ENCODE results near the gene PTPRG. TPM values are rescaled to one million over a fixed set of nuclear protein-coding genes. Genes with fewer than 3 reads are reported as not detected.

PTPRG gene
- total and polyA plus RNA-seq, 2 of the 13 experiments (the other 11 are each of a cell fraction or from before 2014, with no cell fraction given): 8.0 to 25.3 TPM

- Histone ChIP-seq H2AFZ (ENCODE audit: low read length) (no peak overlapping the region), H3K27ac (ENCODE audit: extremely low read length, insufficient read depth, low read length) (no peak overlapping the region), H3K4me3 (replicated peaks in 1 of 3; ENCODE audit: insufficient read depth in 1 of 3, low read depth in 2 of 3, low read length in 3 of 3) (no peak overlapping the region), H3K4me2 (ENCODE audit: low read depth, low read length) (no peak overlapping the region), H3K9me3 (ENCODE audit: low read length) (no peaks in the 10 kb centered on the region), H3K9ac (ENCODE audit: insufficient read depth, low read depth, low read length) (no peak overlapping the region), H3K79me2 (ENCODE audit: insufficient read depth, low read length) (peaks cover 11% of the 10 kb centered on the region), H4K20me1 (ENCODE audit: insufficient read depth, low read length) (0 out of 2 replicates have a peak, but pooled peaks cover 4% of the 10 kb centered on the region), H3K27me3 (ENCODE audit: control insufficient read depth in 1 of 2, insufficient read depth in 2 of 2, low read length in 2 of 2) (no peaks in the 10 kb centered on the region), H3K4me1 (ENCODE audit: insufficient read depth, low read length) (no peaks in the 10 kb centered on the region), H3K36me3 (replicated peaks in 1 of 2; ENCODE audit: control insufficient read depth in 1 of 2, insufficient read depth in 2 of 2, low read length in 2 of 2) (no peaks in the 10 kb centered on the region)
- BruUV-seq (replicated peaks): no TSS peak
- in situ Hi-C loops (cut with HindIII; ENCODE audit: extremely low pct_ligation_motif_present, low pct_unique_long_range_greater_than_20kb) (no loop called here), intact Hi-C loops (cut with micrococcal nuclease; ENCODE audit: unreplicated experiment) (no loop called here)
- ChIA-PET POLR2A (no interaction called here), CTCF (ENCODE audit: low intra/inter-chr PET ratio, low total read pairs) (no interaction called here)
- no peak for FAIRE-seq
- ATAC-seq: no peak
- DNase-seq (ENCODE audit: low spot score): no peak
- TF ChIP-seq ATAD3A (CRISPR knock-in tag; IDR thresholded peaks at IDR 0.05): no peak
- TF ChIP-seq ZHX1 (CRISPR knock-in tag; IDR thresholded peaks at IDR 0.05; ENCODE audit: low read depth): no peak
- no peak for TF ChIP-seq ELF1 (CRISPR knock-in tag; IDR thresholded peaks at IDR 0.05)
- TF ChIP-seq CREM (IDR thresholded peaks at IDR 0.05): no peak
- TF ChIP-seq CREM (CRISPR knock-in tag; IDR thresholded peaks at IDR 0.05): no peak
- no peak for TF ChIP-seq MNT (IDR thresholded peaks at IDR 0.05)
- no peak for TF ChIP-seq ASH2L (IDR thresholded peaks at IDR 0.05; ENCODE audit: insufficient read length, low read depth, low read length)
- no peak for TF ChIP-seq ZBTB20 (CRISPR knock-in tag; IDR thresholded peaks at IDR 0.05; ENCODE audit: borderline replicate concordance, low read depth)
- TF ChIP-seq CREBL2 (CRISPR knock-in tag; IDR thresholded peaks at IDR 0.05; ENCODE audit: borderline replicate concordance): no peak
- no peak for TF ChIP-seq STAT6 (CRISPR knock-in tag; IDR thresholded peaks at IDR 0.05; ENCODE audit: borderline replicate concordance)
- TF ChIP-seq SIN3B (IDR thresholded peaks at IDR 0.05; ENCODE audit: low read length): no peak
- TF ChIP-seq SNAPC2 (CRISPR knock-in tag; IDR thresholded peaks at IDR 0.05): no peak
- TF ChIP-seq FOSL1 (CRISPR knock-in tag; IDR thresholded peaks at IDR 0.05; ENCODE audit: borderline replicate concordance): no peak
- no peak for TF ChIP-seq SETDB1 (CRISPR knock-in tag; IDR thresholded peaks at IDR 0.05; ENCODE audit: borderline replicate concordance)
- TF ChIP-seq TMF1 (CRISPR knock-in tag; IDR thresholded peaks at IDR 0.05; ENCODE audit: low read depth): no peak
- no peak for TF ChIP-seq DPF2 (CRISPR knock-in tag; IDR thresholded peaks at IDR 0.05; ENCODE audit: borderline replicate concordance, low read depth)
- TF ChIP-seq ZNF883 (CRISPR knock-in tag; IDR thresholded peaks at IDR 0.05; ENCODE audit: not compliant biosample characterization): no peak
Observed at GRCh38 chr3:61790411-61790810, 229.0 kb downstream of the PTPRG start.

Data from HepG2 (cell line).